ENCODE measurements around the gene PGA3.
"Not testable (repeated sequence)": the region's sequence is repeated elsewhere in the genome, so short reads cannot be mapped to it uniquely, and the experiment has no call there.

PGA3 gene

GRCh38 chr11:61164606-61165424 is 38.5 kb upstream of the PGA3 start:
- no peak overlapping the region for H3K4me3 ChIP-seq (ENCODE audit: control insufficient read depth, low read depth, low read length)
- DNase-seq (ENCODE audit: low read depth): no peak
- no peak for TF ChIP-seq CTCF (conservative IDR thresholded peaks at IDR 0.05; ENCODE audit: control insufficient read depth, insufficient read depth, low read depth, low read length)

- not testable (repeated sequence) for H3K4me3 ChIP-seq (ENCODE audit: control insufficient read depth, low read depth, low read length); DNase-seq (ENCODE audit: low read depth)
Measured at GRCh38 chr11:61165785-61166184, 37.5 kb upstream of the PGA3 start.

GRCh38 chr11:61166331-61166730 is 37.0 kb upstream of the PGA3 start:
- DNase-seq (ENCODE audit: low read depth); H3K4me3 ChIP-seq (ENCODE audit: control insufficient read depth, low read depth, low read length): not testable (repeated sequence)

- DNase-seq (ENCODE audit: low read depth): no peak
- no peak overlapping the region for H3K4me3 ChIP-seq (ENCODE audit: control insufficient read depth, low read depth, low read length)
- TF ChIP-seq CTCF (conservative IDR thresholded peaks at IDR 0.05; ENCODE audit: control insufficient read depth, insufficient read depth, low read depth, low read length): no peak
Measured at GRCh38 chr11:61168042-61168688, 35.1 kb upstream of the PGA3 start.

GRCh38 chr11:61168800-61169199 is 34.5 kb upstream of the PGA3 start:
- no peak for DNase-seq (ENCODE audit: low read depth)
- H3K4me3 ChIP-seq (ENCODE audit: control insufficient read depth, low read depth, low read length): no peak overlapping the region
- no peak for TF ChIP-seq CTCF (conservative IDR thresholded peaks at IDR 0.05; ENCODE audit: control insufficient read depth, insufficient read depth, low read depth, low read length)

- DNase-seq (ENCODE audit: low read depth): no peak
- no peak overlapping the region for H3K4me3 ChIP-seq (ENCODE audit: control insufficient read depth, low read depth, low read length)
- no peak for TF ChIP-seq CTCF (conservative IDR thresholded peaks at IDR 0.05; ENCODE audit: control insufficient read depth, insufficient read depth, low read depth, low read length)
Measured at GRCh38 chr11:61170566-61170965, 32.7 kb upstream of the PGA3 start.

- DNase-seq (ENCODE audit: low read depth): no peak
- no peak overlapping the region for H3K4me3 ChIP-seq (ENCODE audit: control insufficient read depth, low read depth, low read length)
- TF ChIP-seq CTCF (conservative IDR thresholded peaks at IDR 0.05; ENCODE audit: control insufficient read depth, insufficient read depth, low read depth, low read length): no peak
Measured at GRCh38 chr11:61171907-61172306, 31.4 kb upstream of the PGA3 start.

Data from fibroblast of mammary gland (primary cell).